Measurements from ENCODE around the gene MYH11.
A peak's percentile ranks its signal among the peaks of the same experiment; 100 is the strongest.
"Not testable (repeated sequence)": the region's sequence is repeated elsewhere in the genome, so short reads cannot be mapped to it uniquely, and the experiment has no call there.

Gene MYH11

DNA sequence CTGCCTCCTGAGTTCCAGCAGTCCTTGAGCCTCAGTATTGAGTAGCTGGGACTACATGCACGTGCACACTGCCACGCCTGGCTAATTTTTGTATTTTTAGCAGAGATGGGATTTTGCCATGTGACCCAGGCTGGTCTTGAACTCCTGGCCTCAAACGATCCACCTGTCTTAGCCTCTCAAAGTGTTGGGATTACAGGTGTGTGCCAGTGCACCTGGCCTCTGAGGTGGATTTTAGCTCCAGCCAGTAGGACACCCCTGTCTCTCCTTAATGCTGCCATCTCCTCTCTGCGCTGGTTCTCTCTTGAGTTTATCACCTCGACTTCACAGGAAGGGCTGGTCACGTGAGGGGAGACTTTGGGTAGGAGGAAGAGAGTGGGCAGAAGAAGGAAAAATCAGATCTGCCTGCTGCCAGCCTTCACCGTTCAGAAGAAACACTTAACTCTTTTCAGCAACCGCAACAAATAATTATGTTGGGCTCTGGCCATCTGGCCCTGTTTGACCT, 151.7 kb downstream of the MYH11 start:
- DNase-seq, result no peak

DNA sequence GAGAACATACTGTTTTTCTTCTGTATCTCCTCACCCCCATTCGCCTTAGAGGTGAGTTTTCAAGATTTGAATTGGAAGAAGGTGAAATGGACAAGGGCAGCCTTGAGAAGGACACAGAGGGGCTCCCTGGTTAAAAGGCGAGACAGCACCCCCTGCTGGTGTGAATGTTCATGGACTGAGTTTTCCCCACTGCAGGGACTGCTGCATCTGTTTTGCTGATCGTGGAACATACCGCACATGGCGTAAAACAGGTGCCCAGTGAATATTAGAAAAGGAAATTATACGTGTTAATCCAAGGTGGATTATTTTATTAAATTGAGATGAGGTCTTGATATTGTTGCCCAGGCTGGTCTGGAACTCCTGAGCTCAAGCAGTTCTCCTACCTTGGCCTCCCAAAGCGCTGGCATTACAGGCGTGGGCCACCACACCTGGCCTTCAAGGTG, 152.3 kb downstream of the MYH11 start:
- peak; percentile 69 for DNase-seq

DNA sequence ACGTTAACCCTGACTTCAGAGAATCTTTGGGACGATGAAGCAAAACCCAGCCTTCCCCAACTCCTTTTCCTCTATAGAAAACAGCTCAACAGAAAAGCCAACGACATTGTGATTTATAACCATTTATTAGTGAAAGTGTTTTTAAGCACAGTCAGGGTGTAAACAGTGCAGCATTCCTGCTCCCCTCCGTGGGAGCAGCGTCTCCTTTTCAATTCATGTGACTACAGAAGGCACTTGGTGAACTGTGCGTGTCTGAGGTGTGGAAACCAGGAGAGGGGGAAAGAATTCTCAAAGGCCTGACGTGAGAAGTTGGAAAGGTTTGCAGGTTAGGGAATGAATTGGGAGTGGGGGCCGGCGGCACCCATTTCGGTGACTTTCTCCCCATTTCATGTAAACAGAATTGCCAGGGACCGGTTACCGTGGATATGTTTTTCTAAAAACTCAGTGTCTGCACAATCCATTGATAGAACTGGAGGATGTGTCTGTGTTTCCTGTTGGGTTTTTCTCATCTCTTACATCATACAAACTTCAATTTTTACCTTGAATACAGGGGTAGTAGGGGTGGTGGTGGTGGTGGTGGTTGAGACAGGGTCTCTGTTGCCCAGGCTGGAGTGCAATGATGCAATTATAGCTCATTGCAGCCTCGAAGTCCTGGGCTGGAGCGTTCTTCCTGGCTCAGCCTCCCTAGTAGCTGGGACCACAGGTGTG, 153.6 kb downstream of the MYH11 start:
- no peak for DNase-seq

DNA sequence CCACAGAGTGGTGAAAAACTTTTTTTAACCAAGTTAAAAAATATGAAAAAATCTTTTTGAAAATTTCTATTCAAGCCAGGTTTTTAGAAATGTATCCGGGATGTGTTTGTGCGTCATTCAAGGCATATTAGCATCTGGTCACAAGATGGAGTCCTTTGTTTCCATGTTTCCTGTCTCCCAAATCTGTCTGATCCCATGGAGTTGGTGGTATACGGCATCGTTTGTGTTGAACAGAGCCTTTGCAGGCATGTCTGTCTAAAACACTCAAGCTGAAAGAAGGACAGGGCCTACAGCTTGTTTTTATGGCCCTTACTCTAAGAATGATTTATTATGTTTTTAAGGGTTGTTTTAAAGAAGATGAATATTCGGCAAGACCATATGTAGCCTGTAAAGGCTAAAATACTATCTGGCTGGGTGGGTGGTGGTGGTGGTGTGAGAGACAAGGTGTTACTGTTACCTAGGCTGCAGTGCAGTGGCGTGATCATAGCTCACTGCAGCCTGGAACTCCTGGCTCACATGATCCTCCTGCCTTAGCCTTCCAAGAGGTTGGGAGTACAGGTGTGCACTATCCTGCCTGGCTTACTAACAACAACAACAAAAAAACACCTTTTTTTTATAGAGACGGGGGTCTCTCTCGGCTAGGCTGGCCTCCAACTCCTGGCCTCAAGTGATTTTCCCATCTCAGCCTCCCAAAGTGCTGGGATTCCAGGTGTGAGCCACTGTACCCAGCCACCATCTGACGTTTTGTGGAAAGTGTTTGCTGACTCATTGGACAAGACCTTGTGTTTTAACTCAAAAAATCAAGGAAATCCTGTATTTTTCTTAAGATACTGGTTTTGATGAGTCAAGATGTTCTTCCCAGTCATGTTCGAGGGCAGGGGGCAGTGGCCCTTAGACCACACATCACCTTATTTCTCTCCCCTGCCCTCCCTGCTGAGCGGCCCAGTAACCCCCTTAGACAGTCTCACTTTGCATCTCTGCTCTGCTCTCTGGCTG, 154.6 kb downstream of the MYH11 start:
- no peak for DNase-seq

DNA sequence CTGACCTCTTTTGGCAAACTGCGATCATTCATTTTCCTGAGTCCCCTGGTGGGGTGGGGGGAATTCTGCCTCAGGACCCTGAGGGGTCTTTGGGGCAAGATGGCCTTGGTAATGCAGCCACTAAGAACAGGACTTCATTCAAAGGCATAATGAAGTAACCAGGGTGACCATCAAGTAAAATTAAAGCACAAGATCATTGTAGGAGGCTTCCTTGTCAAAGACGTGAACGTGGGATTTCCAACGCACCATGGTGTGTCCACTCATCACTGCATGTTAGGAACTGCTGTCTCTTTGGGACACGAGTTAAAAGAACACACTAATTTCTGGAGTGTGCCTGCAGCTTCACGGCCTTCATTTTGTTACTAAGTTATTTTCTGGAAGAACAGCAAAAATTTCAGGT, 155.5 kb downstream of the MYH11 start:
- no peak for DNase-seq

DNA sequence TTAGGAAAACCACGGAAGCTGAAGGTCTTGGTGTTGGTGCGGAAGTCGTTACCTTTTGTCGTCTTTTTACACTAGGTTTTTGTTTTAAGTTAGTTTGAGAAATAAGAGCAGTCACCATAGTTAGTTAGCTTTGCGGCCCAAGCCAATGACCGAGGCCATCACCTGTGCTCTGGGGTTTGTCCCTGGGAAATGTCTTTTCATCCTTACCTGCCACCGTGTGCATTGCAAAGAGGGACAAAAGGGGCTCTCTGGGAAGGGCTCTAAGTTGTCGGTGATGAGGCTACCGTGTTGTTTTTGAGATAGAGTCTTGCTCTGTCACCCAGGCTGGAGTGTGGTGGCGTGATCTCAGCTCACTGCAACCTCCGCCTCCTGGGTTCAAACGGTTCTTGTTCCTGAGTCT, 157.0 kb downstream of the MYH11 start:
- no peak for DNase-seq

DNA sequence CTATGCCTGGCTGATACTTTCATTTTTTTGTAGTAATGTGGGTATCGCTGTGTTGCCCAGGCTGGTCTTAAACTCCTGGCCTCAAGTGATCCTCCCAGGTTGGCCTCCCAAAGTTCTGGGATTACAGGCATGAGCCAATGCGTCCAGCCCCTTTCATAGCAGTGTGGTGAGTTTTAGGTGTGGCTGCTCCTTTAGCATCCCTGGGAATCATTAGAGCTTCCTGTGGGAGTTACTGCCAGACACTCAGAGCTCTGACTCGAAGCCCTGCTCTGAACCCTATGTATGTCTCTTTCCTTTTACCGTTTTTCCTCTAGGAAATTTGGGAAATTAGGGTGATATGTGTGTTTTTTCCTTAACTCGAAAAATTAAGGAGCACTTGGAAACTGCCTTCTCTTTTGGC, 162.3 kb downstream of the MYH11 start:
- DNase-seq, result no peak

DNA sequence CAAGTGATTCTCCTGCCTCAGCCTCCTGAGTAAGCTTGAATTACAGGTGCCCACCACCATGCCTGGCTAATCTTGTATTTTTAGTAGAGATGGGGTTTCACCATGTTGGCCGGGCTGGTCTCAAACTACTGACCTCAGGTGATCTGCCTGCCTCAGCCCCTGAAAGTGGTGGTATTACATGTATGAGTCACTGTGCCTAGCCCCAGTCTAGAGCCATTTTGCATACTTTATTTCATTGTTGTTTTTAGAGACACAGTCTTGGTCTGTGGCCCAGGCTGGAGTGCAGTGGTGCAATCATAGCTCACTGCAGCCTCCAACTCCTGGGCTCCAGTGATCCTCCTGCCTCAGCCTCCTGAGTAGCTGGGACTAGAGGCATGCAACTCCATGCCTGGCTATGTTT, 164.3 kb downstream of the MYH11 start:
- DNase-seq, result not testable (repeated sequence)

DNA sequence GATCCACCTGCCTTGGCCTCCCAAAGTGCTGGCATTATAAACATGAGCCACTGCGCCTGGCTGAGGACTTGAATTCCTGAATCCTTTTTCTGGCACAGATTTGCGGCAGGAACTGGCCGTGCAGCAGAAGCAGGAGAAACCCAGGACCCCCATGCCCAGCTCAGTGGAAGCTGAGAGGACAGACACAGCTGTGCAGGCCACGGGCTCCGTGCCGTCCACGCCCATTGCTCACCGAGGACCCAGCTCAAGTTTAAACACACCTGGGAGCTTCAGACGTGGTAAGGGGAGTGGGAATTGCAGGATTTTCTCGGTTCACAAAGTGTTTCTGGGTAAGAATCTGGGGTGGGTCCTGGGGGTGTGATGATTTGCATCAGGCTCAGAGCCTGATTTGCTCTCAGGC, 165.8 kb downstream of the MYH11 start:
- DNase-seq, result no peak

DNA sequence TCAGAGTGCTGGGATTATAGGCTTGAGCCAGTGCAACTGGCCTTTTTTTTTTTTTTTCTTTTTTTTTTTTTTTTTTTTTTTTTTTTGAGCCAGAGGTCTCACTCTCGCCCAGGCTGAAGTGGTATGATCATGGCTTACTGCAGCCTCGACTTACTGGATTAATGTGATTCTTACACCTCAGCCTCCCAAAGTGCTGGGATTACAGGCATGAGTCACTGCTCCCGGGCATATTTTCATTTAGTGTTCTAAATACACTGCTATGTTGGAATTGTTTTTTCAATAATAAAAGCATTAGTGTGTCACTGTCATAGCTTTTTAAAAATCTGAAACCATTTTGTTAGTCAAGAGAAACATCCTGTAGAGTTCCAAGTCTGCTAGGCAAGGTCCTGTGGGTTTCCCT, 166.5 kb downstream of the MYH11 start:
- DNase-seq, result no peak

DNA sequence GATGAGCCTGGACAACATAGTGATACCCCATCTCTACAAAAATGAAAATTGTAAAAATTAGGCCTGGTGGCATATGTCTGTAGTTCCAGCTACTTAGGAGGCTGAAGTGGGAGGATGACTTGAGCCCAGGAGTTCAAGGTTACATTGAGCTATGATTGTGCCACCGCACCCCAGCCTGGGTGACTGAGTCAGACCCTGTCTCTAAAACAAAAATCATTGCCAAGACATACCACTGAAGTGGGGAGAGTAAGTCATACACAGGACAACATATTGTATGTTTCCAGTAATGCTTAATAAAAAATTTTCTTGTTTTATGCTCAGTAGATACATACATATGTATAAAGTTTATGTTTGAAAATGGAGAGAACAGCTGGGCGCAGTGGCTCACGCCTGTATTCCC, 167.5 kb downstream of the MYH11 start:
- DNase-seq, result no peak

DNA sequence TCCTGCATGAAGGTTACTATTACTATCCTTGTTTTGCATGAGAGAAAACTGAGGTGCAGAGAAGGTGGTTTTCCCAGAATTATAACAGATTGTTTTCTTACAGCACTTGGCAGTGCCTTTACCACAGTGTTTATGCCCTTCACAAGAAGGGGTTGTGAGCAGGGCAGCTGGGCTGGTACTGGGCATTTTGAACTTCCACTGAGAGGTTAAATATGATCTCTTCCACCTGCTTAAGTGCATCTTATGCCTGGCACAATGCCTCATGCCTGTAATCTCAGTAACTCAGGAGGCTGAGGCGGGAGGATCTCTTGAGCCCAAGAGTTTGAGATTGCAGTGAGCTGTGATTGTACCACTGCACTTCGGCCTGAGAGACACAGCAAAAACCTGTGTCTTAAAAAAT, 170.5 kb downstream of the MYH11 start:
- DNase-seq, result no peak

DNA sequence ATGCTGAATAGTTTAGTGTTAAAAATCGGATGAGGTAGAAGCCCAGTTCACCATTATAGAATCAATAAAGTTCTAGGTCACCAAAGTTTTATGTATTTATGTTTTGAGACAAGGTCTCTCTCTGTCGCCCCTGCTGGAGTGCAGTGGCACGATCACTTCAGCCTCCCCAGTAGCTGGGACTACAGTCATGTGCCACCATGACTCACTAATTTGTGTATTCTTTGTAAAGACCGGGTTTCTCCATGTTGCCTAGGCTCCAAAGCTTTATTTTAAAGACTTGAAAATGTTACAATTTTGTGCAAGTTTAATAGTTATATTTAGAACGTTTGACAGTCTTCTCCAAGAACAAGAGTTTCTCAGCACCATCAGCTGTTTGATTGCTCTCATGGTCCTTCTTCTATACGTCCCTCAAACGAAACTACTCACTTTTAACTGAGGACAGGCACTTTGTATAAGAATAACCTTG, 174.7 kb downstream of the MYH11 start:
- peak; percentile 28 for DNase-seq

DNA sequence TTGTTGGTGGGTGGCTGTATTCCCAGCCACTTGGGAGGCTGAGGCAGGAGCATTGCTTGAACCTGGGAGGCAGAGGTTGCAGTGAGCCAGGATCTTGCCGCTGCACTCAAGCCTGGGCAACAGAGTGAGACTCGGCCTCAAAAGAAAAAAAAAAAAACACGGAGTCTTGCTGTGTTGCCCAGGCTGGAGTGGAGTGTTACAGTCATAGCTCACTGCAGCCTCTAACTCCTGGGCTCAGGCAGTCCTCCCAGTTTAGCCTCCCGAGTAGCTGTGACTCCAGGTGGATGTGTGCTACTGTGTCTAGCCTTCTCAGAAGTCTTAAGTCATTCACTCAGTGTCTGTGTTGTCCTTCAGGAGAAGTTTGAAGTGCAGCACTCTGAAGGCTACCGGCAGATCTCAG, 179.4 kb downstream of the MYH11 start:
- no peak for DNase-seq

DNA sequence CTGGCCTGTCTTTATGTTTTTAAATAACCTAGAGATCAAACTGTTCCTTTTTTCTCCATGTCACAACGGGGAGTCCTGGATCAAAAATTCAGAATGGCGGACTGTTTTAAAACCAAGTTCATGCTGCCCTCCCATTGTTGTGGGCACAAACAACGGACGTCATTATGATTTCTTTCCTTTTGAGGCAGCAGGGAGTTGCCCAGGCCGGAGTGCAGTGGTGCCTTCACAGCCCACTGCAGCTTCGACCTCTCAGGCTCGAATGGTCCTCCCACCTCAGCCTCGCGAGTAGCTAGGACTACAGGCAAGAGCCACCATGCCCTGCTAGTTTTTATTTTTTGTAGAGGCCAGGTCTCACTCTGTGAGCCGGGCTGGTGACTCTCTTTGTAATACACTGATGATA, 180.3 kb downstream of the MYH11 start:
- no peak for DNase-seq

DNA sequence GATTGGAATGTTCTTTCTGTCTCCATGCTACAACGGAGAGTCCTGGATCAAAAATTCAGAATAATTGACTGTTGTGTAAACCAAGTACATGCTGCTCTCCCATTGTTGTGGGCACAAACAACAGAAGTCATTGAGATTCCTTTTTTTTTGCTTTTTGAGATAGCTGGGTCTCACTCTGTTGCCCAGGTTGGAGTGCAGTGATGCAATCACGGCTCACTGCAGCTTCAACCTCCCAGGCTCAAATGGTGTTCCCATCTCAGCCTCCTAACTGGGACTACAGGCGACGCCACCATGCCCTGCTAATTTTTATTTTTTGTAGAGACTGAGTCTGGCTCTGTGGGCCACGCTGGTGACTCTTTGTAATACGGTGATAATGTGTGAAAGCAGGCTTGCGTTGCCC, 182.3 kb downstream of the MYH11 start:
- DNase-seq, result no peak

DNA sequence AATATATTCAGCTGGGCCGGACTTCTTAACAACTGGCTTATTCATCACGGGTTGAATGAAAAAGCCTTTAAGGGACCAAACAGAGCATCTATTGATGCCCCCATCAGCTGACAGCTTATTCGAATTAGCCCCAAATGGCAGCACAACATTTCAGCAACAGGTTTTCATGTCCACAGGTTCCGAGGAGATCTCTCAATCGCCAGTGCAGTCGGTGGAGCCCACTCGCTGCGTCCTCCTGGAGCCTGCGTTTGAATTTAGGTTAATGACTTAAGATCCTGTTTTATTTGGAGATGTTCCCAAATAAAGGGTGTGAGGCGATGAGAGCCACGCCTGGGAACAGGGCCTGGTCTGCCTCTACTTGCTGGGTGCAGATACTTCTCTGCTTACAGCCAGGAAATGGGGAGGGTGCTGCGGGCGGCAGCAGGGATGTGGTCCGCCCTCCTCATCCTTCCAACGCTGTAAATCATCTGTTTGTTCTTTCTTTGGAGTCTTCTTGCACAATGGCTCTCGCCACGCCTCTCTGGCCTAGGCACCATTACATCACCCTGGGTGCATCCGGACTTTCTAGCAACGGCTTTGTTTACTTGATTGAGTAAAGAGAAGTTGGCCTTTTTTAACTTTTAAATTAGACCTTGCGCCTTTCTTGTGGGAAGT, 184.2 kb downstream of the MYH11 start:
- peak; percentile 63 for DNase-seq

DNA sequence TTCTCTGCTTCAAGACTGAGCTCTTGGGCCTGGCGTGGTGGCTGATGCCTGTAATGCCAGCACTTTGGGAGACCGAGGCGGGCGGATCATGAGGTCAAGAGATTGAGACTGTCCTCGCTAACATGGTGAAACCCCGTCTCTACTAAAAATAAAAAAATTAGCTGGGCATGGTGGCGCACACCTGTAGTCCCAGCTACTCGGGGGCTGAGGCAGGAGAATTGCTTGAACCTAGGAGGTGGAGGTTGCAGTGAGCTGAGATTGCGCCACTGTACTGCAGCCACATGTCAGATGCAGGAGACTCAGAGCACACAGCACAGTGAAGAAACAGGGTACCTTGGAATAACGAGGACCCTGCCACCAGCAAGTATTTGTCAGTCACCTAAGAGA, 184.7 kb downstream of the MYH11 start:
- not testable (repeated sequence) for DNase-seq

DNA sequence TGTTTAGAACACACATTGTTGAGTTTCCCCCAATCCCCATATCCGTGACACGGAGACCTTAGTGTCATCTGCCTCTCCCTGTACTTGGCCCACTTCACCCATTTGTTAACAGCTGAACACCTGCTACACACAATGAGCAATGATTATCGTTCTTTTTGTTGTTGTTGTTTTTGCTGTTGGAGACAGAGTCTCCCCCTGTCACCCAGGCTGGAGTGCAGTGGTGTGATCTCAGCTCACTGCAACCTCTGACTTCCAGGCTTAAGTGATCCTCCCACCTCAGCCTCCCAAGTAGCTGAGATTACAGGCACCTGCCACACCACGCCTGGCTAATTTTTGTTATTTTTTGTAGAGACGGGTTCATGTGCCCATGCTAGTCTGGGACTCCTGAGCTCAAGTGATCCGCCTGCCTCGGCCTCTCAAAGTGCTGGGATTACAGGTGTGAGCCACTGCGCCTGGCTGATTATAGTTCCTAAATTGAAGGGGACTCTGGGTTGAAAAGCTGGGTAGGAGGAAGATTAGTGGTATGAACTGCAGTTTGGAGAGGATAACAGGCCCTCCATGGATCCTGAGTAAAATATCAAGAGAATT, 185.2 kb downstream of the MYH11 start:
- no peak for DNase-seq

DNA sequence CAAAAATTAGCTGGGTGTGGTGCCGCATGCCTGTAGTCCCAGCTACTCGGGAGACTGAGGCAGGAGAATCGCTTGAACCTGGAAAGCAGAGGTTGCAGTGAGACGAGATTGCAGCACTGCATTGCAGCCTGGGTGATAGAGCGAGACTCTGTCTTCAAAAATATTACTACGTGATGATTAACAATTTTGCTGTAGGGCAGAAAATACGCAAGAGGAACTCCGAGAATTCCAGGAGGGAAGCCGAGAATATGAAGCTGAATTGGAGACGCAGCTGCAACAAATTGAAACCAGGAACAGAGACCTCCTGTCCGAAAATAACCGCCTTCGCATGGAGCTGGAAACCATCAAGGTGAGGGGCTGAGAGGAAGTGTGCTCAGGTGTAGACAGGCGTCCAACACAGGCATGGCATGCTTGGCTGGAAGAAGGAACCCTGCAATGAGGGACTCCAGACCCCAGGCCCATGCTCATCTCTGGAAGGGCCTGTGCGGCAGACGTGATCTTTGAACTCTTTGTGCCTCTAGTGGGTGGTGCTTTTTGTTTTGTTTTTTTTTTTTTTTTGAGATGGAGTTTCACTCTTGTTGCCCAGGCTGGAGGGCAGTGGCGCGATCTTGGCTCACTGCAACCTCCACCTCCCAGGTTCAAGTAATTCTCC, 189.6 kb downstream of the MYH11 start:
- no peak for DNase-seq

DNA sequence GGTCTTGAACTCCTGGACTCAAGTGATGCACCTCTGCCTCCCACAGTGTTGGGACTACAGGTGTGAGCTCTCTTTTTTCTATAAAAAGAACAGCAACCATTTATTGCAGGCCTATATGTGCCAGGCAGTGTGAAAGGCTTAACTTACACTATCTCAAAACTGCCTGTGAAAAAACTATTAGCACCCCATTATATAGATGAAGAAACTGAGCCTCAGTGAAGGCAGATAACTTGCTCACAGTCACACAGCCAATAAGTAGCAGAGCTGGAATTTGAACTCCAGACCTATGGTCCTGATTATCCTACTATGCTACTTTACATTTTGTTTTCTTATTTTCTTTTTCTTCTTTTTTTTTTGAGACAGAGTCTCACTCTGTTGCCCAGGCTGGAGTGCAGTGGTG, 191.7 kb downstream of the MYH11 start:
- DNase-seq, result no peak

DNA sequence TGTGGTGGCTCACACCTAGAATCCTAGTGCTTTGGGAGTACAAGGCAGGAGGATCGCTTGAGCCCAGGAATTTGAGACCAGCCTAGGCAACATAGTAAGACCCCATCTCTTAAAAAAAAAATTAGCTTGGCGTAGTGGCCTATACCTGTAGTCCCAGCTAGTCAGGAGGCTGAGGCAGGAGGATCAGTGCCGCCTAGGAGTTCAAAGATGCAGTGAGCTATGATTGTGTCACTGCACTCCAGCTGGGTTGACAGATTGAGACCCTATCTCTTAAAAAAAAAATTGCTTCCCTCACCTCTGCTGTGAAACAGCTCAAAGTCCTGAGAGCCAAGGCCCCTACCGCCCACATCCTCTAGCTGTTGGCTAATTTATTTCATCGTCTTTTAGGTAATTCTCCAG, 196.6 kb downstream of the MYH11 start:
- DNase-seq, result no peak
